Right renal pelvis (tissue), 4 donors: ENCODE data around the gene TLR9. TPM values are rescaled to one million over a fixed set of nuclear protein-coding genes. Genes with fewer than 3 reads are reported as not detected.

ENCODE experiments used
- DNase-seq, 4 donors: peaks; one replicate each; pipeline ENCODE4 v3.0.0-alpha.2; 2013; ENCODE audit warnings: low read depth in 4 of 4, low spot score in 3 of 4, missing footprints in 1 of 4
- polyA plus RNA-seq, 4 donors: library from polyadenylated mRNA; unstranded; fragments of 120-200 nt; gene quantifications; one replicate each; pipeline ENCODE4 v1.2.1, GENCODE V29; 2013; ENCODE audit not compliant: insufficient read length in 4 of 4

The TLR9 gene
- polyA plus RNA-seq, 4 donors, result 0.08 to 0.27 (median 0.19) TPM

- no peak for DNase-seq
These were observed 22.7 kb upstream of the TLR9 start for GRCh38 chr3:52248165-52248541.

GRCh38 chr3:52247409-52248164 lies 22.1 kb upstream of the TLR9 start:
- no peak for DNase-seq

- no peak for DNase-seq
These were observed 21.4 kb upstream of the TLR9 start for GRCh38 chr3:52246728-52247408.

- DNase-seq, result no peak
These were observed 20.8 kb upstream of the TLR9 start for GRCh38 chr3:52246264-52246620.

GRCh38 chr3:52245322-52246263 lies 20.1 kb upstream of the TLR9 start, which contains the start of gene PPM1M:
TSS of gene PPM1M (plus strand) at chr3:52245759. CDS start at chr3:52245825, 66 bp downstream.
- DNase-seq, result no peak

GRCh38 chr3:52243791-52244628 lies 18.6 kb upstream of the TLR9 start:
- no peak for DNase-seq

GRCh38 chr3:52242039-52242438 lies 16.6 kb upstream of the TLR9 start:
- no peak for DNase-seq

GRCh38 chr3:52240886-52241370 lies 15.5 kb upstream of the TLR9 start:
- DNase-seq, result no peak

GRCh38 chr3:52240059-52240885 lies 14.8 kb upstream of the TLR9 start:
- no peak for DNase-seq

GRCh38 chr3:52238761-52239701 lies 13.6 kb upstream of the TLR9 start, which contains the start of gene TWF2:
TSS of gene TWF2 (minus strand) at chr3:52239158. CDS start at chr3:52239016, 142 bp downstream.
- DNase-seq, result peak; percentile 71 to 78 (median 72)

- DNase-seq, result no peak
These were observed 12.8 kb upstream of the TLR9 start for GRCh38 chr3:52238193-52238760.

- no peak for DNase-seq
These were observed 12.3 kb upstream of the TLR9 start for GRCh38 chr3:52237657-52238172.

GRCh38 chr3:52237006-52237656 lies 11.7 kb upstream of the TLR9 start:
- DNase-seq, result no peak

- DNase-seq, result no peak
These were observed 11.0 kb upstream of the TLR9 start for GRCh38 chr3:52236424-52236886.

- DNase-seq, result no peak
These were observed 9.3 kb upstream of the TLR9 start for GRCh38 chr3:52234516-52235447.

GRCh38 chr3:52233968-52234367 lies 8.5 kb upstream of the TLR9 start:
- no peak for DNase-seq
